ENCODE measurements around the gene ALK. TPM values are rescaled to one million over a fixed set of nuclear protein-coding genes. Genes with fewer than 3 reads are reported as not detected.

ALK gene
- total RNA-seq, 2 donors from 2014 or later, result under 0.01 to 0.26 TPM

DNA sequence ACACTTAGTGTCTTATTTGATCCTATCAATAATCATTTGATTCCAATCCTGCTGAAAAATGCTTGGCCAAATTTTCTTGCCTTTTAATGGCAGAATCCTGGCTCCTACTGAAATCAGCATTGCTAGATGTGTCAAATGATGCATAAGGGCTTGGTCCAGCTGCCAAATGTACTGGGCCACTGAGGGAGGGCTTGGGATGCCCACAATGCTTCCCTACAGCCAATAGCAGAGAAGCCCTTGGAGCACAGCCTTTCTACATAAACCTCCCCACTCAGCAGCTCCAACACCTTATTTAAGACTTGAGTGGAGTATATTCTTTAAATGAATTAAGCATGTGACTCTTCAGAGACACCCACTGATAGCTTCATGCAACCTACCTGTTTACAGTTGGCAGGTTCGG is 3.6 kb downstream of the ALK start:
- peaks cover 0 to 12% of the 10 kb centered on the region in 2 donors for H3K27me3 ChIP-seq
- WGBS, 2 donors, result 61 to 63% methylated on average over 1 of the region's 1 CpG
- no peak for DNase-seq

DNA sequence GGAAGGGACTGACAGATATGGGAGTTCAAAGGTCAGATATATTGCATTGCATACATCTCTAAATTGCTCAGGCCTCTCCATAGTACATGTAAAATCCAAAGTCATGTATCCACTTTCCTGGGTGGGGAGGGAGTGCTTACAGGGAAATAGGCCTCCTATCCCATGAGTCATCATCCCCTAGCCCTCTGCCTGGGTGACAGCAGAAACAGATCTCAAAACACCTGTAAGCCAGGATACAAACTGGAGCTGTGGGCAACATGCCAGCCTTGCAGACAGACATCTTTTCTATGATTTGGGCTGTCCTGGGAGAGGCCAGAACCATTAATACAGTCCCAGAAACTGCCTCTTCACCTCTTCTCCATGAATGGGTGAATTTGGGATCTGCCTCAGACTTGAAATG is 4.8 kb downstream of the ALK start:
- Histone ChIP-seq H3K4me3 (no peak overlapping the region), H3K36me3 (replicated peaks in 1 of 2; ENCODE audit: insufficient read depth in 1 of 2, low read depth in 2 of 2) (no peaks in the 10 kb centered on the region), H3K4me1 (peaks cover 17% of the 10 kb centered on the region), H3K27me3 (peaks cover 0 to 8% of the 10 kb centered on the region in 2 donors), H3K9me3 (no peaks in the 10 kb centered on the region), H3K27ac (no peak overlapping the region)
- DNase-seq, result peak in 1 of 4 donors; percentile 5
- intact Hi-C loops (cut with DNase I), result no loop called here
- ATAC-seq, result no peak
- no peak for TF ChIP-seq POLR2A (IDR thresholded peaks at IDR 0.05)
- TF ChIP-seq, protein P1, sequence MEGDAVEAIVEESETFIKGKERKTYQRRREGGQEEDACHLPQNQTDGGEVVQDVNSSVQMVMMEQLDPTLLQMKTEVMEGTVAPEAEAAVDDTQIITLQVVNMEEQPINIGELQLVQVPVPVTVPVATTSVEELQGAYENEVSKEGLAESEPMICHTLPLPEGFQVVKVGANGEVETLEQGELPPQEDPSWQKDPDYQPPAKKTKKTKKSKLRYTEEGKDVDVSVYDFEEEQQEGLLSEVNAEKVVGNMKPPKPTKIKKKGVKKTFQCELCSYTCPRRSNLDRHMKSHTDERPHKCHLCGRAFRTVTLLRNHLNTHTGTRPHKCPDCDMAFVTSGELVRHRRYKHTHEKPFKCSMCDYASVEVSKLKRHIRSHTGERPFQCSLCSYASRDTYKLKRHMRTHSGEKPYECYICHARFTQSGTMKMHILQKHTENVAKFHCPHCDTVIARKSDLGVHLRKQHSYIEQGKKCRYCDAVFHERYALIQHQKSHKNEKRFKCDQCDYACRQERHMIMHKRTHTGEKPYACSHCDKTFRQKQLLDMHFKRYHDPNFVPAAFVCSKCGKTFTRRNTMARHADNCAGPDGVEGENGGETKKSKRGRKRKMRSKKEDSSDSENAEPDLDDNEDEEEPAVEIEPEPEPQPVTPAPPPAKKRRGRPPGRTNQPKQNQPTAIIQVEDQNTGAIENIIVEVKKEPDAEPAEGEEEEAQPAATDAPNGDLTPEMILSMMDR (IDR thresholded peaks at IDR 0.05), result no peak

More for the DNA sequence above, 3.6 kb downstream of the ALK start:
- H3K9me3 ChIP-seq, result no peaks in the 10 kb centered on the region
- no peak for ATAC-seq
- H3K4me3 ChIP-seq, result no peak overlapping the region
- no peak for TF ChIP-seq POLR2A (IDR thresholded peaks at IDR 0.05)
- TF ChIP-seq, protein P1 (IDR thresholded peaks at IDR 0.05), result no peak
- peaks cover 23% of the 10 kb centered on the region for H3K4me1 ChIP-seq
- no peaks in the 10 kb centered on the region for H3K36me3 ChIP-seq (replicated peaks in 1 of 2; ENCODE audit: insufficient read depth in 1 of 2, low read depth in 2 of 2)
- intact Hi-C loops (cut with DNase I), result no loop called here
- H3K27ac ChIP-seq, result no peak overlapping the region

DNA sequence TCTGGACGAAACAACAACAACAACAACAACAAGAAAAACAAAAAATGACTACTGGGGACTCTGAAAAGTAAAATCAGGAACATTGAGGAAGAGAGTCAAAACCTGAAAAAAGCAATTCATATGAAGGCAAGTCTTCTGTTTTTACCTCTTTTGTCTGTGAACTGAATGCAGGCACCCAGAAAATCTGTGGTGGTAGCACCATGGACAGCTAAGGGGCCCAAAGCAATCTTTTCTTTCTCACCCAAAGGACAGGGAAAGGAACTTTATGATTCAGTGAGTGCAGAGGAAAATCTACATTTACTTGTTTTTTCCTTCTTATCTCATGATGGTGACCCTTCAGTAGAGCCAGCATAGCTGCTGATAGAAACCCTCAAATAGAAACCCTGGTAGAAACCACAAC is 10.4 kb downstream of the ALK start:
- intact Hi-C loops (cut with DNase I), result no loop called here
- no peaks in the 10 kb centered on the region for H3K36me3 ChIP-seq (replicated peaks in 1 of 2; ENCODE audit: insufficient read depth in 1 of 2, low read depth in 2 of 2)
- H3K27me3 ChIP-seq, result no peaks in the 10 kb centered on the region
- H3K4me3 ChIP-seq, result no peak overlapping the region
- H3K4me1 ChIP-seq, result no peaks in the 10 kb centered on the region
- 42 to 58% methylated on average over 1 of the region's 1 CpG for WGBS, 2 donors
- ATAC-seq (no peak), DNase-seq (no peak)
- no peaks in the 10 kb centered on the region for H3K9me3 ChIP-seq
- no peak overlapping the region for H3K27ac ChIP-seq
- TF ChIP-seq, protein P1 (IDR thresholded peaks at IDR 0.05), result no peak
- no peak for TF ChIP-seq POLR2A (IDR thresholded peaks at IDR 0.05)

- no peak overlapping the region for H3K27ac ChIP-seq
- no peaks in the 10 kb centered on the region for H3K36me3 ChIP-seq (replicated peaks in 1 of 2; ENCODE audit: insufficient read depth in 1 of 2, low read depth in 2 of 2)
- no peak for DNase-seq
- intact Hi-C loops (cut with DNase I), result no loop called here
- no peak overlapping the region for H3K4me3 ChIP-seq
- H3K4me1 ChIP-seq, result no peaks in the 10 kb centered on the region
- H3K9me3 ChIP-seq, result no peaks in the 10 kb centered on the region
- no peaks in the 10 kb centered on the region for H3K27me3 ChIP-seq
- ATAC-seq, result no peak
- TF ChIP-seq, protein P1 (IDR thresholded peaks at IDR 0.05), result no peak
- TF ChIP-seq POLR2A (IDR thresholded peaks at IDR 0.05), result no peak
Observed at GRCh38 chr2:29910465-29910864, 10.9 kb downstream of the ALK start.

- no peak for DNase-seq
- ATAC-seq, result no peak
- whole genome bisulfite sequencing, 2 donors, result 19 to 33% methylated on average over 1 of the region's 1 CpG
Observed at GRCh38 chr2:29902356-29902755, 19.0 kb downstream of the ALK start.

More at GRCh38 chr2:29902356-29902755, 19.0 kb downstream of the ALK start:
- intact Hi-C loops (cut with DNase I), result no loop called here
- Histone ChIP-seq H3K36me3 (replicated peaks in 1 of 2; ENCODE audit: insufficient read depth in 1 of 2, low read depth in 2 of 2) (no peaks in the 10 kb centered on the region), H3K27ac (no peak overlapping the region), H3K9me3 (no peaks in the 10 kb centered on the region), H3K4me3 (no peak overlapping the region), H3K4me1 (no peaks in the 10 kb centered on the region), H3K27me3 (no peaks in the 10 kb centered on the region)
- no peak for TF ChIP-seq POLR2A (IDR thresholded peaks at IDR 0.05)
- TF ChIP-seq, protein P1 (IDR thresholded peaks at IDR 0.05), result no peak
